GM10266 (cell line): ENCODE data around the gene ARRDC5.
"Not testable (repeated sequence)": the region's sequence is repeated elsewhere in the genome, so short reads cannot be mapped to it uniquely, and the experiment has no call there.

Experiments used
- DNase-seq: peaks from one replicate; pipeline ENCODE4 v3.0.0; 2012; ENCODE audit errors: extremely low spot score
- CTCF ChIP-seq: IDR thresholded peaks from 2 replicates; pipeline ENCODE4 v1.5.1; 2012; ENCODE audit warnings: mild to moderate bottlenecking, low read depth; ENCODE audit not compliant: control insufficient read depth, insufficient read depth; ENCODE audit errors: missing control alignments

Gene ARRDC5

DNA sequence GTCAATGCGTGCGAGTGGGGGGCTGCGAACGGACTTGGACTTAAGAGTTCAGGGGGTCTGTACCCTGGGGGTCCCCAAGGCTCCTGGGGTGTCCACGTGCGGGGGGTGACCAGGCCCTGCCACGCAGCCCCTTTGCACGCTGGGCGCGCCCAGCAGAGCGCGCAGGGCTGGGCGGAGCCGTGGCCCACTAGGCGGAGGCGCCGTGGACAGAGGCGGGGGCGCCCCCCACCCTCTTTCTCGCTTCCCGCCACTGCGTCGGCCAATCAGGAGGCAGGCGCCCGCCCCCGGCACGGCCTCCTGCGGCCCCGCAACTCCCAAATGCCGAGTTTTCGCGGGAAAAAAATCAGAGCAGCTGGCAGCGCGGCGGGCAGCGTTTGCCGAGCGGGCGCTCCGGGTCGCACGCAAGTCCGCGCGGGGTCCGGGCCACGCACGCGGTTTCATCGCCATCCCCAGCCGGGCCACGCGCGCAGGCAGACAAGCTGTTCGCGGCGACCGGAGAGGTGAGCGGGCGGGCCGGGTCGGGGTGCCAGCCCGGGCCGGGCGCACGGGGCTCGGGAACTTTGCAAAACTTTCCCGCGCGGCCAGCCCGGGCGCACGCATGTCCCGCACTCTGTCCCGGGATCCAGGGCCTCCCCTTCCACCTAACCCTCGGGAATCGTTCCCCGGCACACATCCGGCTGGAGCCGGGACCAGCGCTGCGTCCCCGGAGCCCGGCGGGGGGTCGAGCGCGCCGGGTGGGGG lies 6.6 kb upstream of the ARRDC5 start, which contains the start of gene UHRF1:
UHRF1 (plus strand) TSS at position 346 of the 741 bp plus-strand sequence. CDS start 1,385 bp downstream, outside the sequence.
- peak; percentile 86 for DNase-seq
- TF ChIP-seq CTCF = no peak

DNA sequence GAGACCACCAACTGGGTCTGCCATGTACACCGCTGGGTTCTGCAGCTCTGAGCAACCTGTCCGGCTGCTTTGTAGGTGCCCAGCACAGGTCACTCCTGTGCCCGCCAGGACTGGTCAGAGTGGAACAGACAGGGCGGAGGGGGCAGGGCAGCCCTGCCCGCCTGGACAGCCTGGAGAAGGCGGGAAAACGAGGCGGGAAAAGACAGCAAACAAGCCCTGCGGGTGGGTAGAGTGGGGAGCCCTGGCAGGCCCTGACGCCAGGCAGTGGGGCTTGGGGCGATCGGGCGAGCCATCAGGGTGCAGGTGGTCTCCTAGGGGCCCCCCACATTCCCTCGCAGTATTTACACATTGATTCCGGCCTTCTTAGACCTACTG lies 6.1 kb upstream of the ARRDC5 start:
- no peak for TF ChIP-seq CTCF
- no peak for DNase-seq

- DNase-seq = no peak
- TF ChIP-seq CTCF = no peak
Measured at GRCh38 chr19:4908360-4908759, 5.7 kb upstream of the ARRDC5 start.

DNA sequence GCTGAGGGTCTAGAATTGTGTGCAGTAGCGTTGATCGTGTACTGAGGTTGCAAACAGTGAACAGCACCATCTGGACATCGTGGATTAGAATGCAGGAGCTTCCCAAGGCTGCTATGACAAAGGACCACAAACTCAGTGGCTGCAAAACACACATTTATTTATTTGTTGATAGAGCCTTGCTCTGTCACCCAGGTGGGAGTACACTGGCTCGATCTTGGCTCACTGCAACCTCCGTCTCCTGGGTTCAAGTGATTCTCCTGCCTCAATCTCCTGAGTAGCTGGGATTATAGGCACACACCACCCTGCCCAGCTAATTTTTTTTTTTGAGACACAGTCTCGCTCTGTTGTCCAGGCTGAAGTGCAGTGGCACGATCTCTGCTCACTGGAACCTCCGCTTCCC lies 4.3 kb upstream of the ARRDC5 start:
- TF ChIP-seq CTCF = no peak
- no peak for DNase-seq

DNA sequence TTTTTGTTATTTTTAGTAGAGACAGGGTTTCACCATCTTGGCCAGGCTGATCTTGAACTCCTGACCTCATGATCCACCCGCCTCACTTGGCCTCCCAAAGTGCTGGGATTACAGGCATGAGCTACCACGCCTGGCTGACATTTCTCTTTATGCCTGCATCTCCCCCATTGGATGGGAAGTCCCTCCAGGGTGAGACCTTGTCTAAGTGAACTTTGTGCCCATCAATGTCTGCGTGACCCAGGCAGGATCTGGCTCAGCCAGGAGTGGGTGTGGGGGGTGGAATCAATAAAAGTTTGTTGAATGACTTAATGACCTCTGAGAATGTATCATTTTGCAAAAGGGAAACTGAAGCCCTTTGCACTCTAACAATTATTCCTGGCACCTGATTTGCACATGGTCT lies 1.8 kb upstream of the ARRDC5 start:
- no peak for DNase-seq
- TF ChIP-seq CTCF = no peak

GRCh38 chr19:4900879-4901278 lies 1.8 kb downstream of the ARRDC5 start:
- DNase-seq = not testable (repeated sequence)

DNA sequence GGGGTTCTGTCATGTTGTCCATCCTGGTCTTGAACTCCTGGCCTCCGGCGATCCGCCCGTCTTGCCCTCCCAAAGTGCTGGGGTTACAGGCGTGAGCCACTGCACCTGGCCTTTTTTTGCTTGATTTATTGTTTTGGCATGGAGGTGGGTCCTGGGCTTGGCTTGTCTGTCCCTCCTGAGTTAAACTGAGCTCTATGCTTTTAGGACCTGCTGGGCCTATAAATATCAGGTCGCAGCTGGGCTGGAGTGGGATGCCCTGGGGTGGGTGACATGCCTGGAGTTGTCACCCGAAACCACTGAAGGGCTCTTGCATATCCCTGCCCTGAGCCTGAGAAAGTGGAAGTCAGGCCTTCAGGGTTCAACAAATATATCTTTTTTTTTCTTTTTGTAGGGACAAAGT lies 5.5 kb downstream of the ARRDC5 start:
- no peak for TF ChIP-seq CTCF
- no peak for DNase-seq

GRCh38 chr19:4896372-4896771 lies 6.3 kb downstream of the ARRDC5 start:
- TF ChIP-seq CTCF = no peak
- no peak for DNase-seq

DNA sequence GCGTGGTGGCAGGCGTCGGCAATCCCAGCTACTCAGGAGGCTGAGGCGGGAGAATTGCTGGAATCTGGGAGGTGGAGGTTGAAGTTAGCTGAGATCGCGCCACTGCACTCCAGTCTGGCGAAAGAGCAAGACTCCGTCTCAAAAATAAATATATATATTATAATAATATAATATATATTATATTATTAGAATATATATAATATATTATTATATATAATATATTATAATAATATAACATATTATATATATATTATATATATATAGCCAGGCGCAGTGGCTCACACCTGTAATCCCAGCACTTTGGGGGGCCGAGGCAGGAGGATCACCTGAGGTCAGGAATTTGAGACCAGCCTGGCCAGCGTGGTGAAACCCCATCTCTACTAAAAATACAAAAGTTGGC lies 9.7 kb downstream of the ARRDC5 start:
- not testable (repeated sequence) for DNase-seq
